Fibroblast of skin of left quadriceps (primary cell): Measurements from ENCODE around the gene MCRS1.
"Not testable (repeated sequence)": the region's sequence is repeated elsewhere in the genome, so short reads cannot be mapped to it uniquely, and the experiment has no call there.

ENCODE experiments used
- DNase-seq, 2 experiments: peaks; one replicate each; pipeline ENCODE4 v3.0.0-alpha.2; 2013; ENCODE audit warnings: low read depth in 2 of 2

MCRS1 gene

GRCh38 chr12:49518914-49519573, 48.9 kb downstream of the MCRS1 start:
- DNase-seq = no peak

GRCh38 chr12:49515266-49515665, 52.7 kb downstream of the MCRS1 start:
- peak; percentile 38 to 51 for DNase-seq

- no peak for DNase-seq
These were observed 55.4 kb downstream of the MCRS1 start for GRCh38 chr12:49512546-49512945.

GRCh38 chr12:49511410-49511809, 56.5 kb downstream of the MCRS1 start:
- DNase-seq = no peak

GRCh38 chr12:49509681-49510080, 58.3 kb downstream of the MCRS1 start:
- not testable (repeated sequence) for DNase-seq
